ENCODE data around the gene MAP7D2.

MAP7D2 gene

GRCh38 chrX:20001588-20001987 lies 115.1 kb downstream of the MAP7D2 start:
- Histone ChIP-seq H3K27me3 (ENCODE audit: low read depth, low read length) (no peaks in the 10 kb centered on the region), H3K27ac (ENCODE audit: low read length) (no peak overlapping the region), H3K4me3 (ENCODE audit: low read depth in 1 of 2, low read length in 2 of 2) (no peak overlapping the region), H3K9me3 (ENCODE audit: control insufficient read depth in 1 of 2, low read length in 2 of 2) (no peaks in the 10 kb centered on the region), H3K36me3 (ENCODE audit: control insufficient read depth in 1 of 2, insufficient read depth in 2 of 2, low read length in 2 of 2) (no peaks in the 10 kb centered on the region), H3K4me1 (ENCODE audit: control insufficient read depth in 1 of 2, insufficient read depth in 2 of 2, low read length in 2 of 2) (no peaks in the 10 kb centered on the region)

- H3K4me3 ChIP-seq (ENCODE audit: low read depth in 1 of 2, low read length in 2 of 2), result peak overlapping the region; percentile 42 to 50
- H3K27ac ChIP-seq (ENCODE audit: low read length), result peak overlapping the region; percentile 31
- H3K36me3 ChIP-seq (ENCODE audit: control insufficient read depth in 1 of 2, insufficient read depth in 2 of 2, low read length in 2 of 2), result no peaks in the 10 kb centered on the region
- H3K4me1 ChIP-seq (ENCODE audit: control insufficient read depth in 1 of 2, insufficient read depth in 2 of 2, low read length in 2 of 2), result no peaks in the 10 kb centered on the region
- no peaks in the 10 kb centered on the region for H3K9me3 ChIP-seq (ENCODE audit: control insufficient read depth in 1 of 2, low read length in 2 of 2)
- no peaks in the 10 kb centered on the region for H3K27me3 ChIP-seq (ENCODE audit: low read depth, low read length)
These were observed 125.4 kb downstream of the MAP7D2 start for GRCh38 chrX:19991350-19991718.

- no peaks in the 10 kb centered on the region for H3K27me3 ChIP-seq (ENCODE audit: low read depth, low read length)
- peak within 1 kb of the TSS; percentile 66 to 75 for H3K4me3 ChIP-seq (ENCODE audit: low read depth in 1 of 2, low read length in 2 of 2)
- H3K4me1 ChIP-seq (ENCODE audit: control insufficient read depth in 1 of 2, insufficient read depth in 2 of 2, low read length in 2 of 2), result no peaks in the 10 kb centered on the region
- H3K9me3 ChIP-seq (ENCODE audit: control insufficient read depth in 1 of 2, low read length in 2 of 2), result no peaks in the 10 kb centered on the region
- H3K27ac ChIP-seq (ENCODE audit: low read length), result peak within 1 kb of the TSS; percentile 31
- no peaks in the 10 kb centered on the region for H3K36me3 ChIP-seq (ENCODE audit: control insufficient read depth in 1 of 2, insufficient read depth in 2 of 2, low read length in 2 of 2)
These were observed 126.0 kb downstream of the MAP7D2 start, which contains the start of gene BCLAF3 for GRCh38 chrX:19990556-19991349. Gene BCLAF3 (minus strand): TSS chrX:19991061. CDS start chrX:19970264, 20,797 bp downstream.

- H3K27ac ChIP-seq (ENCODE audit: low read length), result no peak overlapping the region
These were observed 126.6 kb downstream of the MAP7D2 start for GRCh38 chrX:19990151-19990555.

GRCh38 chrX:19987856-19988255 lies 128.9 kb downstream of the MAP7D2 start:
- no peak overlapping the region for H3K4me3 ChIP-seq (ENCODE audit: low read depth in 1 of 2, low read length in 2 of 2)
- H3K36me3 ChIP-seq (ENCODE audit: control insufficient read depth in 1 of 2, insufficient read depth in 2 of 2, low read length in 2 of 2), result no peaks in the 10 kb centered on the region
- no peaks in the 10 kb centered on the region for H3K9me3 ChIP-seq (ENCODE audit: control insufficient read depth in 1 of 2, low read length in 2 of 2)
- no peaks in the 10 kb centered on the region for H3K4me1 ChIP-seq (ENCODE audit: control insufficient read depth in 1 of 2, insufficient read depth in 2 of 2, low read length in 2 of 2)
- H3K27me3 ChIP-seq (ENCODE audit: low read depth, low read length), result no peaks in the 10 kb centered on the region
- H3K27ac ChIP-seq (ENCODE audit: low read length), result no peak overlapping the region

More at GRCh38 chrX:19990151-19990555, 126.6 kb downstream of the MAP7D2 start:
- no peaks in the 10 kb centered on the region for H3K4me1 ChIP-seq (ENCODE audit: control insufficient read depth in 1 of 2, insufficient read depth in 2 of 2, low read length in 2 of 2)
- no peaks in the 10 kb centered on the region for H3K27me3 ChIP-seq (ENCODE audit: low read depth, low read length)
- peak overlapping the region; percentile 66 to 75 for H3K4me3 ChIP-seq (ENCODE audit: low read depth in 1 of 2, low read length in 2 of 2)
- H3K36me3 ChIP-seq (ENCODE audit: control insufficient read depth in 1 of 2, insufficient read depth in 2 of 2, low read length in 2 of 2), result no peaks in the 10 kb centered on the region
- H3K9me3 ChIP-seq (ENCODE audit: control insufficient read depth in 1 of 2, low read length in 2 of 2), result no peaks in the 10 kb centered on the region

- no peaks in the 10 kb centered on the region for H3K4me1 ChIP-seq (ENCODE audit: control insufficient read depth in 1 of 2, insufficient read depth in 2 of 2, low read length in 2 of 2)
- no peaks in the 10 kb centered on the region for H3K27me3 ChIP-seq (ENCODE audit: low read depth, low read length)
- no peak overlapping the region for H3K4me3 ChIP-seq (ENCODE audit: low read depth in 1 of 2, low read length in 2 of 2)
- H3K36me3 ChIP-seq (ENCODE audit: control insufficient read depth in 1 of 2, insufficient read depth in 2 of 2, low read length in 2 of 2), result no peaks in the 10 kb centered on the region
- no peaks in the 10 kb centered on the region for H3K9me3 ChIP-seq (ENCODE audit: control insufficient read depth in 1 of 2, low read length in 2 of 2)
- no peak overlapping the region for H3K27ac ChIP-seq (ENCODE audit: low read length)
These were observed 130.2 kb downstream of the MAP7D2 start for GRCh38 chrX:19986531-19986930.

- no peaks in the 10 kb centered on the region for H3K9me3 ChIP-seq (ENCODE audit: control insufficient read depth in 1 of 2, low read length in 2 of 2)
- H3K27ac ChIP-seq (ENCODE audit: low read length), result no peak overlapping the region
- no peaks in the 10 kb centered on the region for H3K36me3 ChIP-seq (ENCODE audit: control insufficient read depth in 1 of 2, insufficient read depth in 2 of 2, low read length in 2 of 2)
- no peaks in the 10 kb centered on the region for H3K4me1 ChIP-seq (ENCODE audit: control insufficient read depth in 1 of 2, insufficient read depth in 2 of 2, low read length in 2 of 2)
- no peak overlapping the region for H3K4me3 ChIP-seq (ENCODE audit: low read depth in 1 of 2, low read length in 2 of 2)
- H3K27me3 ChIP-seq (ENCODE audit: low read depth, low read length), result no peaks in the 10 kb centered on the region
These were observed 134.8 kb downstream of the MAP7D2 start for GRCh38 chrX:19981947-19982346.

- Histone ChIP-seq H3K9me3 (ENCODE audit: control insufficient read depth in 1 of 2, low read length in 2 of 2) (no peaks in the 10 kb centered on the region), H3K4me1 (ENCODE audit: control insufficient read depth in 1 of 2, insufficient read depth in 2 of 2, low read length in 2 of 2) (no peaks in the 10 kb centered on the region), H3K27ac (ENCODE audit: low read length) (no peak overlapping the region), H3K4me3 (ENCODE audit: low read depth in 1 of 2, low read length in 2 of 2) (no peak overlapping the region), H3K36me3 (ENCODE audit: control insufficient read depth in 1 of 2, insufficient read depth in 2 of 2, low read length in 2 of 2) (no peaks in the 10 kb centered on the region), H3K27me3 (ENCODE audit: low read depth, low read length) (no peaks in the 10 kb centered on the region)
These were observed 140.9 kb downstream of the MAP7D2 start for GRCh38 chrX:19975845-19976244.

GRCh38 chrX:19972984-19973383 lies 143.7 kb downstream of the MAP7D2 start:
- no peak overlapping the region for H3K4me3 ChIP-seq (ENCODE audit: low read depth in 1 of 2, low read length in 2 of 2)
- no peak overlapping the region for H3K27ac ChIP-seq (ENCODE audit: low read length)
- no peaks in the 10 kb centered on the region for H3K27me3 ChIP-seq (ENCODE audit: low read depth, low read length)
- H3K36me3 ChIP-seq (ENCODE audit: control insufficient read depth in 1 of 2, insufficient read depth in 2 of 2, low read length in 2 of 2), result no peaks in the 10 kb centered on the region
- H3K4me1 ChIP-seq (ENCODE audit: control insufficient read depth in 1 of 2, insufficient read depth in 2 of 2, low read length in 2 of 2), result no peaks in the 10 kb centered on the region
- H3K9me3 ChIP-seq (ENCODE audit: control insufficient read depth in 1 of 2, low read length in 2 of 2), result no peaks in the 10 kb centered on the region

GRCh38 chrX:19968276-19968675 lies 148.4 kb downstream of the MAP7D2 start:
- Histone ChIP-seq H3K9me3 (ENCODE audit: control insufficient read depth in 1 of 2, low read length in 2 of 2) (no peaks in the 10 kb centered on the region), H3K4me1 (ENCODE audit: control insufficient read depth in 1 of 2, insufficient read depth in 2 of 2, low read length in 2 of 2) (no peaks in the 10 kb centered on the region), H3K4me3 (ENCODE audit: low read depth in 1 of 2, low read length in 2 of 2) (no peak overlapping the region), H3K36me3 (ENCODE audit: control insufficient read depth in 1 of 2, insufficient read depth in 2 of 2, low read length in 2 of 2) (peaks cover 0 to 14% of the 10 kb centered on the region in 2 donors), H3K27ac (ENCODE audit: low read length) (no peak overlapping the region), H3K27me3 (ENCODE audit: low read depth, low read length) (no peaks in the 10 kb centered on the region)

- no peaks in the 10 kb centered on the region for H3K9me3 ChIP-seq (ENCODE audit: control insufficient read depth in 1 of 2, low read length in 2 of 2)
- H3K27me3 ChIP-seq (ENCODE audit: low read depth, low read length), result no peaks in the 10 kb centered on the region
- H3K36me3 ChIP-seq (ENCODE audit: control insufficient read depth in 1 of 2, insufficient read depth in 2 of 2, low read length in 2 of 2), result peaks cover 0 to 14% of the 10 kb centered on the region in 2 donors
- no peak overlapping the region for H3K27ac ChIP-seq (ENCODE audit: low read length)
- H3K4me3 ChIP-seq (ENCODE audit: low read depth in 1 of 2, low read length in 2 of 2), result no peak overlapping the region
- no peaks in the 10 kb centered on the region for H3K4me1 ChIP-seq (ENCODE audit: control insufficient read depth in 1 of 2, insufficient read depth in 2 of 2, low read length in 2 of 2)
These were observed 150.7 kb downstream of the MAP7D2 start for GRCh38 chrX:19966056-19966455.

All from muscle layer of duodenum (tissue), 2 donors.